WTC11 (cell line): ENCODE results near the gene SNRPA. TPM values are rescaled to one million over a fixed set of nuclear protein-coding genes. Genes with fewer than 3 reads are reported as not detected.

Experiments used
- ATAC-seq: fragments of 200-7000 bp; cut with Tn5 transposase; 2 replicates; pipeline ENCODE4 v1.10.0; 2021; ENCODE audit warnings: mild to moderate bottlenecking, moderate library complexity
- CTCF ChIA-PET: fragments of 300-600 bp; sonication (Branson Sonifier 250); formaldehyde crosslinking; loops from one replicate; lab custom pipeline; 2021; ENCODE audit warnings: antibody characterized with exemption; lab: Charles Lee
- POLR2A ChIA-PET: fragments of 350-600 bp; sonication (Branson Sonifier 250); formaldehyde crosslinking; loops from one replicate; lab custom pipeline; 2021; ENCODE audit warnings: antibody characterized with exemption; lab: Charles Lee
- DNase-seq: peaks from one replicate; pipeline ENCODE4 v3.0.0; 2021; ENCODE audit warnings: low spot score
- H3K27ac Mint-ChIP-seq: 2 replicates; pipeline ENCODE4 v1.8.0; 2021; ENCODE audit warnings: mixed read lengths
- H3K27me3 Mint-ChIP-seq: 2 replicates; pipeline ENCODE4 v1.8.0; 2021; ENCODE audit warnings: low read depth, mild to moderate bottlenecking, moderate library complexity, mixed read lengths
- H3K36me3 Mint-ChIP-seq: 2 replicates; pipeline ENCODE4 v1.8.0; 2021; ENCODE audit warnings: mixed read lengths
- H3K4me1 Mint-ChIP-seq: 2 replicates; pipeline ENCODE4 v1.8.0; 2022; ENCODE audit warnings: mixed read lengths
- H3K4me3 Mint-ChIP-seq: 2 replicates; pipeline ENCODE4 v1.8.0; 2021; ENCODE audit warnings: mild to moderate bottlenecking, moderate library complexity, mixed read lengths
- H3K9me3 Mint-ChIP-seq: 2 replicates; pipeline ENCODE4 v1.8.0; 2021; ENCODE audit warnings: mixed read lengths
- GRHL2 ChIP-seq: fragments of 250-450 bp; sonication (Bioruptor Pico); IDR thresholded peaks from 2 replicates; pipeline ENCODE4 v1.8.0; 2022; ENCODE audit warnings: mild to moderate bottlenecking, moderate library complexity; ENCODE audit not compliant: insufficient replicate concordance, severe bottlenecking
- HMGA2 ChIP-seq: fragments of 250-450 bp; sonication (Bioruptor Pico); IDR thresholded peaks from 2 replicates; pipeline ENCODE4 v1.4.0; 2021; ENCODE audit warnings: mild to moderate bottlenecking, moderate library complexity
- RORB ChIP-seq: fragments of 250-450 bp; sonication (Bioruptor Pico); IDR thresholded peaks from 2 replicates; pipeline ENCODE4 v1.9.0; 2021; ENCODE audit warnings: mild to moderate bottlenecking
- SOX15 ChIP-seq: fragments of 250-450 bp; sonication (Bioruptor Pico); IDR thresholded peaks from 2 replicates; pipeline ENCODE4 v1.9.0; 2021; ENCODE audit warnings: mild to moderate bottlenecking
- TEAD4 ChIP-seq: sonication (generic); formaldehyde crosslinking; IDR thresholded peaks from 2 replicates; pipeline ENCODE4 v1.8.0; 2022; ENCODE audit warnings: mild to moderate bottlenecking, missing genetic modification reagents
- ZNF416 ChIP-seq: fragments of 250-450 bp; sonication (Bioruptor Pico); IDR thresholded peaks from 2 replicates; pipeline ENCODE4 v1.9.0; 2021; ENCODE audit warnings: mild to moderate bottlenecking, inconsistent platforms
- ZNF425 ChIP-seq: fragments of 250-450 bp; sonication (Bioruptor Pico); conservative IDR thresholded peaks from 2 replicates; pipeline ENCODE4 v1.9.0; 2021; ENCODE audit warnings: mild to moderate bottlenecking
- total RNA-seq: library from RNA; stranded (reverse); gene quantifications from 3 replicates; pipeline ENCODE4 v1.2.3, GENCODE V29; 2021
- TF ChIP-seq, protein P1 (sequence below): sonication (generic); formaldehyde crosslinking; conservative IDR thresholded peaks from 2 replicates; pipeline ENCODE4 v1.8.1; 2023; ENCODE audit warnings: mild to moderate bottlenecking, low read depth, missing genetic modification reagents, moderate library complexity
- TF ChIP-seq, protein P2 (sequence below): fragments of 200-600 bp; IDR thresholded peaks from 2 replicates; pipeline ENCODE4 v1.8.0; 2022; ENCODE audit warnings: antibody characterized with exemption

SNRPA gene
- total RNA-seq, 1 experiment from 2014 or later: 227 TPM

- TF ChIP-seq ZNF425 (CRISPR knock-in tag): no peak
- TF ChIP-seq, protein P1, sequence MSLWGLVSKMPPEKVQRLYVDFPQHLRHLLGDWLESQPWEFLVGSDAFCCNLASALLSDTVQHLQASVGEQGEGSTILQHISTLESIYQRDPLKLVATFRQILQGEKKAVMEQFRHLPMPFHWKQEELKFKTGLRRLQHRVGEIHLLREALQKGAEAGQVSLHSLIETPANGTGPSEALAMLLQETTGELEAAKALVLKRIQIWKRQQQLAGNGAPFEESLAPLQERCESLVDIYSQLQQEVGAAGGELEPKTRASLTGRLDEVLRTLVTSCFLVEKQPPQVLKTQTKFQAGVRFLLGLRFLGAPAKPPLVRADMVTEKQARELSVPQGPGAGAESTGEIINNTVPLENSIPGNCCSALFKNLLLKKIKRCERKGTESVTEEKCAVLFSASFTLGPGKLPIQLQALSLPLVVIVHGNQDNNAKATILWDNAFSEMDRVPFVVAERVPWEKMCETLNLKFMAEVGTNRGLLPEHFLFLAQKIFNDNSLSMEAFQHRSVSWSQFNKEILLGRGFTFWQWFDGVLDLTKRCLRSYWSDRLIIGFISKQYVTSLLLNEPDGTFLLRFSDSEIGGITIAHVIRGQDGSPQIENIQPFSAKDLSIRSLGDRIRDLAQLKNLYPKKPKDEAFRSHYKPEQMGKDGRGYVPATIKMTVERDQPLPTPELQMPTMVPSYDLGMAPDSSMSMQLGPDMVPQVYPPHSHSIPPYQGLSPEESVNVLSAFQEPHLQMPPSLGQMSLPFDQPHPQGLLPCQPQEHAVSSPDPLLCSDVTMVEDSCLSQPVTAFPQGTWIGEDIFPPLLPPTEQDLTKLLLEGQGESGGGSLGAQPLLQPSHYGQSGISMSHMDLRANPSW (CRISPR knock-in tag): no peak
- no peak for TF ChIP-seq RORB (CRISPR knock-in tag)
- no peak for TF ChIP-seq GRHL2 (CRISPR knock-in tag)
Observed at GRCh38 chr19:40750874-40751537, at the start of gene SNRPA (continued).

DNA sequence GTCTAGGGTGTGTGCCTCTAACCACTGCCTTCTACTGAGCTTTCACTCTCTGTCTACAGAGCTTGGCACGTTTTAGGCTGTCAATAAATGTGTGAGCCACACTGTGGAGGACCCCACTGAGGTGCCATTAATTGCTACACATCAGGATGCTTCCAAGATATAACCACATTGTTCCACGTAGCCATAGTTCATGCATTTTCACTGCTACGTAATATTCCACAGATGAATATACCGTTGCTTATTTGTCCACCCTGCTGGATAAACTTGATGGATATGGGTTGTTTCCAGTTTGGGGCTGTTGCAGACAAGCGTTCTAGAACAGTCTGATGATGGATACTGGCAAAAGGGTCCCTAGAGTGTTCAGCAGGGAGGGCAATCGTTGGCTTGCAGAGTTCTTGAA lies 49.2 kb upstream of the SNRPA start:
- DNase-seq: no peak
- Mint-ChIP-seq H3K27ac (no peak overlapping the region), H3K4me3 (no peak overlapping the region), H3K9me3 (no peaks in the 10 kb centered on the region)
- ATAC-seq: no peak
- POLR2A ChIA-PET: interaction anchor here (0.7 to 1.1 kb wide), 6 partner anchors 10 to 737 kb away, joined by 3 read pairs; partner anchors contain the start of genes COQ8B and ITPKC
- TF ChIP-seq HMGA2 (CRISPR knock-in tag) (no peak), ZNF416 (no peak), SOX15 (CRISPR knock-in tag) (no peak)
- TF ChIP-seq, all 79 proteins: peak for 0
- Mint-ChIP-seq H3K36me3 (peaks cover 36% of the 10 kb centered on the region), H3K4me1 (peaks cover 8% of the 10 kb centered on the region; the same call in 1 of the 2 replicates), H3K27me3 (no peaks in the 10 kb centered on the region)
- CTCF ChIA-PET: interaction anchor here (0.7 to 1.7 kb wide), 28 partner anchors 7 to 397 kb away, joined by 3 to 55 read pairs (median 4); partner anchors contain the start of genes ACTMAP, COQ8B, EGLN2 and ITPKC

DNA sequence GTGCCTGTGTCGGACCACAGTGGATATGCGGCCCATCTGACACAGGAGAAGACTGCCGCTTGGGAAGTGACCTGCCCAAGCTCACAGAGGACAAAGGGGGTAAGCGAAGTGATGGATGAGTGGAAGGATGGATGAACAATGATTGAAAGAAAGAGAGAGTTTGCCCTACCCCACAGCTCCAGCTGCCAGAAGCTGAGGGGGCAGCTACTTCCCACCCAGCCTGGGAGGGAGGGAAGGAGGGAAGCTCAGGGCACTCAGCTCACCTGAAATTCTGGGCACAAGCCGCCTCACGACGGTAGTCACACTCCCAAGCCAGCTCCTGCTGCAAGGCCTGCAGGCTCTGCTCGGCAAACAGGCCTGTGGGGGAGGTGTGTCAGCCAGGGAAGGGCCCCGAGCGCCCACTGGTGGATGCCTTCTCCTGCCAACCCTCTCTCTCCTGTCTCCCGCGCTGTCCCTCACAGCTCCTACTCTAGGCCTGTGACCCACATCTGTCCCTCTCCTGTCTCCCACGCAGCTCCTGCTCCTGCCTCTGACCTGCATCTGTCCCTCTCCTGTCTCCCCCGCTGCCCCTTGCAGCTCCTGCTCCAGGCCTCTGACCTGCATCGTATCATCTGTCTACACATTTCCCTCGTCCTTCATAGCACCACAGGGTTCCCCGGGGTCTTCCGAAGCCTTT lies 48.5 kb upstream of the SNRPA start:
- ATAC-seq: peak; percentile 95
- Mint-ChIP-seq H3K4me3 (no peak overlapping the region), H3K9me3 (no peaks in the 10 kb centered on the region), H3K27me3 (no peaks in the 10 kb centered on the region), H3K4me1 (peaks cover 8% of the 10 kb centered on the region; the same call in 1 of the 2 replicates), H3K36me3 (peaks cover 38% of the 10 kb centered on the region), H3K27ac (peak overlapping the region; percentile 85)
- ChIA-PET CTCF (interaction anchor here (0.6 to 1.7 kb wide), 30 partner anchors 8 to 459 kb away, joined by 3 to 55 read pairs (median 4); partner anchors contain the start of genes ACTMAP, COQ8B, EGLN2 and ITPKC), POLR2A (interaction anchor here (0.7 to 1.1 kb wide), 6 partner anchors 9 to 737 kb away, joined by 3 read pairs; partner anchors contain the start of genes COQ8B and ITPKC)
- peak; percentile 78 for DNase-seq
- TF ChIP-seq, protein P2, sequence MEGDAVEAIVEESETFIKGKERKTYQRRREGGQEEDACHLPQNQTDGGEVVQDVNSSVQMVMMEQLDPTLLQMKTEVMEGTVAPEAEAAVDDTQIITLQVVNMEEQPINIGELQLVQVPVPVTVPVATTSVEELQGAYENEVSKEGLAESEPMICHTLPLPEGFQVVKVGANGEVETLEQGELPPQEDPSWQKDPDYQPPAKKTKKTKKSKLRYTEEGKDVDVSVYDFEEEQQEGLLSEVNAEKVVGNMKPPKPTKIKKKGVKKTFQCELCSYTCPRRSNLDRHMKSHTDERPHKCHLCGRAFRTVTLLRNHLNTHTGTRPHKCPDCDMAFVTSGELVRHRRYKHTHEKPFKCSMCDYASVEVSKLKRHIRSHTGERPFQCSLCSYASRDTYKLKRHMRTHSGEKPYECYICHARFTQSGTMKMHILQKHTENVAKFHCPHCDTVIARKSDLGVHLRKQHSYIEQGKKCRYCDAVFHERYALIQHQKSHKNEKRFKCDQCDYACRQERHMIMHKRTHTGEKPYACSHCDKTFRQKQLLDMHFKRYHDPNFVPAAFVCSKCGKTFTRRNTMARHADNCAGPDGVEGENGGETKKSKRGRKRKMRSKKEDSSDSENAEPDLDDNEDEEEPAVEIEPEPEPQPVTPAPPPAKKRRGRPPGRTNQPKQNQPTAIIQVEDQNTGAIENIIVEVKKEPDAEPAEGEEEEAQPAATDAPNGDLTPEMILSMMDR: peak; percentile 18; the same call in 1 of the 2 replicates
- TF ChIP-seq TEAD4 (CRISPR knock-in tag): no peak
